ENCODE measurements around the gene DRG1.

Gene DRG1

GRCh38 chr22:31440681-31441080, 41.3 kb downstream of the DRG1 start:
- TF ChIP-seq, protein P1, sequence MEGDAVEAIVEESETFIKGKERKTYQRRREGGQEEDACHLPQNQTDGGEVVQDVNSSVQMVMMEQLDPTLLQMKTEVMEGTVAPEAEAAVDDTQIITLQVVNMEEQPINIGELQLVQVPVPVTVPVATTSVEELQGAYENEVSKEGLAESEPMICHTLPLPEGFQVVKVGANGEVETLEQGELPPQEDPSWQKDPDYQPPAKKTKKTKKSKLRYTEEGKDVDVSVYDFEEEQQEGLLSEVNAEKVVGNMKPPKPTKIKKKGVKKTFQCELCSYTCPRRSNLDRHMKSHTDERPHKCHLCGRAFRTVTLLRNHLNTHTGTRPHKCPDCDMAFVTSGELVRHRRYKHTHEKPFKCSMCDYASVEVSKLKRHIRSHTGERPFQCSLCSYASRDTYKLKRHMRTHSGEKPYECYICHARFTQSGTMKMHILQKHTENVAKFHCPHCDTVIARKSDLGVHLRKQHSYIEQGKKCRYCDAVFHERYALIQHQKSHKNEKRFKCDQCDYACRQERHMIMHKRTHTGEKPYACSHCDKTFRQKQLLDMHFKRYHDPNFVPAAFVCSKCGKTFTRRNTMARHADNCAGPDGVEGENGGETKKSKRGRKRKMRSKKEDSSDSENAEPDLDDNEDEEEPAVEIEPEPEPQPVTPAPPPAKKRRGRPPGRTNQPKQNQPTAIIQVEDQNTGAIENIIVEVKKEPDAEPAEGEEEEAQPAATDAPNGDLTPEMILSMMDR (conservative IDR thresholded peaks at IDR 0.05; ENCODE audit: low read depth, low read length) = no peak
- no peak overlapping the region for H3K4me3 ChIP-seq (ENCODE audit: low read depth, low read length)
- DNase-seq (ENCODE audit: low read depth) = no peak

DNA sequence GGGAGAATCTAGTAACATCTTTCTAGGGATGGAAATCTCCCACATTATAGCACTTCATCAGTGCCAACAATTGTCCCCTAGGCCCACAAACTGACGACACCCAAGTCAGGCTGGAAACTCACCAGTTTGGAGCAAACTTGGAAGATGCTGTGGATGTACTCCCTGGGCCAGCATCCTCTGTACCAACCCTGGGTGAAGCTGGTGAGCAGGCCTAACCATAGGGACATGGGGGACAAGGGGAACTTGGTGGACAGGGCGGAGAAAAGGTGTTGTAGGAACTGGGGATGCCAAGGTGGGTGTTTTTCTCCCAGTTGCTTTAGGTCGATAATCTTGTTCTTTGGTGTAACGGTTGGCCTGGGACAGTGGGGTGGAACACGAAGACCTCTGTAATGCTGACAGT, 42.2 kb downstream of the DRG1 start:
- TF ChIP-seq, protein P1 (conservative IDR thresholded peaks at IDR 0.05; ENCODE audit: low read depth, low read length) = no peak
- no peak for DNase-seq (ENCODE audit: low read depth)
- H3K4me3 ChIP-seq (ENCODE audit: low read depth, low read length) = no peak overlapping the region

- DNase-seq (ENCODE audit: low read depth) = no peak
- TF ChIP-seq, protein P1 (conservative IDR thresholded peaks at IDR 0.05; ENCODE audit: low read depth, low read length) = no peak
- no peak overlapping the region for H3K4me3 ChIP-seq (ENCODE audit: low read depth, low read length)
These were observed 43.5 kb downstream of the DRG1 start for GRCh38 chr22:31442768-31443489.

GRCh38 chr22:31443516-31443915, 44.1 kb downstream of the DRG1 start:
- no peak for DNase-seq (ENCODE audit: low read depth)
- TF ChIP-seq, protein P1 (conservative IDR thresholded peaks at IDR 0.05; ENCODE audit: low read depth, low read length) = no peak
- no peak overlapping the region for H3K4me3 ChIP-seq (ENCODE audit: low read depth, low read length)

GRCh38 chr22:31445642-31446041, 46.2 kb downstream of the DRG1 start:
- no peak for DNase-seq (ENCODE audit: low read depth)
- no peak overlapping the region for H3K4me3 ChIP-seq (ENCODE audit: low read depth, low read length)
- TF ChIP-seq, protein P1 (conservative IDR thresholded peaks at IDR 0.05; ENCODE audit: low read depth, low read length) = no peak

- H3K4me3 ChIP-seq (ENCODE audit: low read depth, low read length) = no peak overlapping the region
- TF ChIP-seq, protein P1 (conservative IDR thresholded peaks at IDR 0.05; ENCODE audit: low read depth, low read length) = no peak
- no peak for DNase-seq (ENCODE audit: low read depth)
These were observed 46.8 kb downstream of the DRG1 start for GRCh38 chr22:31446208-31446607.

DNA sequence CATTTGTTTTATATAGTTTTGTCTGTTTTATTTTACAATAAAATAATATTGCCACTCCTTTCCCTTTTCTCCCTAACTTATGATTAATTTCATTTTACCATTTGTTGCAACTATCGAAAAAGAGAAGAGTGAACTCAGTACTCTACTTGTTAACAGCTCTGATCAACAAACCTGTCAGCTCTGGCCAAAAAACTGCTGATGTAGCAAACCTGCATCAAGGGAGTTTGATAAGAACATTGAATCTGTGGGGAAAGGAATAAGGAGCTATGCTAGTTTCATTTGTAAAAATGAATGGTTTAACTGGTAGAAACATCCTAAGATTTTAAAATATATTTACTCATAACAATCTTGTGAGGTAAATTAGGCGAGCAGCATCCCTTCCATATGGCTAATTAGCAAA, 47.4 kb downstream of the DRG1 start:
- H3K4me3 ChIP-seq (ENCODE audit: low read depth, low read length) = no peak overlapping the region
- TF ChIP-seq, protein P1 (conservative IDR thresholded peaks at IDR 0.05; ENCODE audit: low read depth, low read length) = no peak
- no peak for DNase-seq (ENCODE audit: low read depth)

Measured in choroid plexus epithelial cell (primary cell).